Spleen (tissue), 7 donors: ENCODE data around the gene LRRC4B.

Source experiments
- POLR2A ChIP-seq, 3 donors: fragments of 450-650 bp; IDR thresholded peaks; one replicate each; pipeline ENCODE4 v1.5.1; 2017; ENCODE audit warnings: antibody characterized with exemption in 3 of 3, mild to moderate bottlenecking in 1 of 3
- TF ChIP-seq, protein P1 (sequence below), 11 experiments: fragments of 200-600 bp in 7 of 11; fragments of 450-650 bp in 4 of 11; sonication (generic) in 4 of 11; IDR thresholded peaks in 8 of 11; conservative IDR thresholded peaks in 3 of 11; 1 replicate in 7 of 11; 2 replicates in 4 of 11; pipeline versions ENCODE4 v1.4.0 to v1.8.0; 2016 to 2021; ENCODE audit warnings: antibody characterized with exemption in 11 of 11, inconsistent platforms in 4 of 11, mild to moderate bottlenecking in 1 of 11
- donor health status: DM: no; HTN: no; CAD: no; lungs with moderate emphysema.
- donor health status: DM: no; HTN: no; CAD: no.
- donor health status: DM: no; HTN: no; CAD: no.

DNA sequence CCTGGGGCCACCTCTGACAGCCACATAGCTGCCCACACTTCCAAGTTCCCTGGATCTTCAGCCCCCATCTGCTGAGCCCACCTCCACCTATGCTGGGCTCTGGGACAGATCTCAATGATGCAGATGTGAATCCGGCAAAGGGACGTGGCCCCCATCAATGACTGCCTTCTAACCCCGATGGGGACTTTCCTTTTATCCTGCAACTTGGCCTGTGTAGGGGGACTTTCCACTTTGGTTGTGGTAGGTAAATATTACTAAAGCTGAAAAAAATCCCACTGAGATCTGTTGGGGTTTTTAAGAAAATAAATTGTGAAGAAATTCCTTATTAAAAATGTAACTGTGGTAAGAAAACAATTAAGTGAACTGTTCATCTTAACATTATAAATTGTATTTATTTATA lies 33.8 kb downstream of the LRRC4B start:
- TF ChIP-seq POLR2A (IDR thresholded peaks at IDR 0.05): no peak
- TF ChIP-seq, protein P1, sequence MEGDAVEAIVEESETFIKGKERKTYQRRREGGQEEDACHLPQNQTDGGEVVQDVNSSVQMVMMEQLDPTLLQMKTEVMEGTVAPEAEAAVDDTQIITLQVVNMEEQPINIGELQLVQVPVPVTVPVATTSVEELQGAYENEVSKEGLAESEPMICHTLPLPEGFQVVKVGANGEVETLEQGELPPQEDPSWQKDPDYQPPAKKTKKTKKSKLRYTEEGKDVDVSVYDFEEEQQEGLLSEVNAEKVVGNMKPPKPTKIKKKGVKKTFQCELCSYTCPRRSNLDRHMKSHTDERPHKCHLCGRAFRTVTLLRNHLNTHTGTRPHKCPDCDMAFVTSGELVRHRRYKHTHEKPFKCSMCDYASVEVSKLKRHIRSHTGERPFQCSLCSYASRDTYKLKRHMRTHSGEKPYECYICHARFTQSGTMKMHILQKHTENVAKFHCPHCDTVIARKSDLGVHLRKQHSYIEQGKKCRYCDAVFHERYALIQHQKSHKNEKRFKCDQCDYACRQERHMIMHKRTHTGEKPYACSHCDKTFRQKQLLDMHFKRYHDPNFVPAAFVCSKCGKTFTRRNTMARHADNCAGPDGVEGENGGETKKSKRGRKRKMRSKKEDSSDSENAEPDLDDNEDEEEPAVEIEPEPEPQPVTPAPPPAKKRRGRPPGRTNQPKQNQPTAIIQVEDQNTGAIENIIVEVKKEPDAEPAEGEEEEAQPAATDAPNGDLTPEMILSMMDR (IDR thresholded peaks at IDR 0.05 in 8 of 11, conservative IDR thresholded peaks at IDR 0.05 in 3 of 11): no peak
